ENCODE measurements around the gene ACYP1.
A peak's percentile ranks its signal among the peaks of the same experiment; 100 is the strongest.

ACYP1 gene

GRCh38 chr14:75022655-75023054 lies 41.2 kb downstream of the ACYP1 start:
- TF ChIP-seq CTCF (IDR thresholded peaks at IDR 0.05; ENCODE audit: low read depth, low read length), result peak; percentile 45
- TF ChIP-seq MYC (IDR thresholded peaks at IDR 0.05; ENCODE audit: low read depth, low read length), result no peak
- peak; percentile 28 for DNase-seq (ENCODE audit: low read depth)
- no peak overlapping the region for H3K4me3 ChIP-seq (ENCODE audit: low read depth, low read length)

DNA sequence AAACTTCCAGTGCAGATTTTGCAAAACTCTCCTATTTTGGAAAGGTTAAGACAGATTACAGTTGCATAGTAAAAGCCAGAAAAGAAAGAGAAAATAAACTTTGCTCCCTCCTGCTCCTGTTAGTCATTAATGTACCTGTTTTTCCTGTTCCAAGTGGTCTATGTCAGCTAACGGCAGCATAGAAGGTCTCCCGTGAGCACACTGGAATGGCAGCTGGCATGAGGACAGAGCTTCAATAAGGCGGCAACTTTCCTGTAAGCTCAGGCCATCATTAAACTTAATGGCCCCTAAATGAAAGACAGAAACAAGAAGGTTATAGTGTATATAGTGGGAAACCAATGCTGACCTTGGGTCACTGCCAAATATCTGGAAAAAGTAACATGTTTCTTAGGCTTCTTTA lies 45.1 kb downstream of the ACYP1 start:
- TF ChIP-seq MYC (IDR thresholded peaks at IDR 0.05; ENCODE audit: low read depth, low read length) (no peak), MAX (IDR thresholded peaks at IDR 0.05; ENCODE audit: low read depth, low read length) (no peak), CTCF (IDR thresholded peaks at IDR 0.05; ENCODE audit: low read depth, low read length) (no peak), POLR2A (IDR thresholded peaks at IDR 0.05; ENCODE audit: extremely low read depth, insufficient read length) (no peak)
- H3K4me3 ChIP-seq (ENCODE audit: low read depth, low read length), result no peak overlapping the region
- DNase-seq (ENCODE audit: low read depth), result no peak

DNA sequence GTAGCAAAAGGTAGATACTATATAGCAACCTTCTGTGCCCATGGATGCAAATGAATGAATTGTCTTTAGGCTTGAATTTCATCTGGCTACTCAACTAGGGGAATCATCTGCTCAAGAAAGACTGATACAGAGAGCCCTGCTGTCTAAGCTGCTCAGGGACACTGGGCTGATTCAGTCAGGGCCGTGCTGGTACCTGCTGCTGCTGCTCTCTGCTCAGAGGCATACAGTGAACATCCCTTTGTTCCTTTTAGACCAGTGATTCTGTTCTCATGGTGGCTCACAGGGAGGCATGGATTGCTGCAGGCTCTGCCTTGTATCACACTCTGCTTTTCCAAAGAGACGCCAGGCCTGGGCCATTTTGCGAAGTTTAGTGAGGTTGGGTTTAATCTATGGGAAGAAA lies 47.0 kb downstream of the ACYP1 start:
- no peak for DNase-seq (ENCODE audit: low read depth)
- TF ChIP-seq MYC (IDR thresholded peaks at IDR 0.05; ENCODE audit: low read depth, low read length) (no peak), POLR2A (IDR thresholded peaks at IDR 0.05; ENCODE audit: extremely low read depth, insufficient read length) (no peak), CTCF (IDR thresholded peaks at IDR 0.05; ENCODE audit: low read depth, low read length) (no peak), MAX (IDR thresholded peaks at IDR 0.05; ENCODE audit: low read depth, low read length) (no peak)

DNA sequence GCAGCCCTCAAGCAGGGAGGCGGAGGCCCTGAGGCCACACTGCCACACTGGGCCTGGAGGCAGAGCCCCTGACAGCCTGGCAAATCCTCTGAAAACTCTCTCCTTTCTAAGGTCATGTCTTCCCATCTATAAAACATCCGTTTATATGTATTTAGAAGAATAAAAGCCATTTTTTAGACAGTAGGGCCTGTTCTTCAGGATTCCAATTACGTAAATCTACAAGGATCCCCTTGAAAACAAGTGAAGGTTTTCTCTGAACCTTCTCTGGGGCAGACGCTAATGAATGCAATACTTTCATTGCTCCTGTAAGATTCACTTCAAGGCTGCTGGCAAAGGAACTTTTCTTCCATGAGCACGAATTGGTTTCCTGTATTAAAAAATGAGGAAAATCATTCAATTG lies 48.3 kb downstream of the ACYP1 start:
- H3K4me3 ChIP-seq (ENCODE audit: low read depth, low read length), result no peak overlapping the region
- no peak for DNase-seq (ENCODE audit: low read depth)
- TF ChIP-seq MAX (IDR thresholded peaks at IDR 0.05; ENCODE audit: low read depth, low read length), result no peak
- no peak for TF ChIP-seq POLR2A (IDR thresholded peaks at IDR 0.05; ENCODE audit: extremely low read depth, insufficient read length)
- no peak for TF ChIP-seq MYC (IDR thresholded peaks at IDR 0.05; ENCODE audit: low read depth, low read length)

More for the DNA sequence above, 47.0 kb downstream of the ACYP1 start:
- H3K4me3 ChIP-seq (ENCODE audit: low read depth, low read length), result no peak overlapping the region

DNA sequence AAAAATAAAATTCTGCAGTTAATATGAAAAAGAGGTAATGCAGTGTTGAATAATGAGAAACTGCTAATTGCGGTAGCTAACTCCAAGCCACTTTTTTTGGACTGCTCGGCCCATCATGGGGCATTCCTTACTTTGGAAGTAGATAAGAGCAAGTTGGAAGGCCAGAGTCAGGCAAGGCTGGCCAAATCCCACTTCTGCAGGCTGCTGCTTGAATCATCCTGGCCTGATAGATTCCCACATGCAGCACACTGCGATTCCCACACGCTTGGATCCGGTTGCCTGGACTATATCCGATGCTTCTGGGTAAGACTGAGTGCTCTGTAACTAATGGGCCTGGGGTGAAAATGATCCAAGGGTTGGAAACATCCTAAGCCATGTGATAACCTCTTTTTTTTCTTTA lies 50.5 kb downstream of the ACYP1 start:
- no peak for TF ChIP-seq CTCF (IDR thresholded peaks at IDR 0.05; ENCODE audit: low read depth, low read length)
- TF ChIP-seq MYC (IDR thresholded peaks at IDR 0.05; ENCODE audit: low read depth, low read length), result no peak
- TF ChIP-seq POLR2A (IDR thresholded peaks at IDR 0.05; ENCODE audit: extremely low read depth, insufficient read length), result no peak
- TF ChIP-seq MAX (IDR thresholded peaks at IDR 0.05; ENCODE audit: low read depth, low read length), result no peak
- H3K4me3 ChIP-seq (ENCODE audit: low read depth, low read length), result no peak overlapping the region
- DNase-seq (ENCODE audit: low read depth), result no peak

DNA sequence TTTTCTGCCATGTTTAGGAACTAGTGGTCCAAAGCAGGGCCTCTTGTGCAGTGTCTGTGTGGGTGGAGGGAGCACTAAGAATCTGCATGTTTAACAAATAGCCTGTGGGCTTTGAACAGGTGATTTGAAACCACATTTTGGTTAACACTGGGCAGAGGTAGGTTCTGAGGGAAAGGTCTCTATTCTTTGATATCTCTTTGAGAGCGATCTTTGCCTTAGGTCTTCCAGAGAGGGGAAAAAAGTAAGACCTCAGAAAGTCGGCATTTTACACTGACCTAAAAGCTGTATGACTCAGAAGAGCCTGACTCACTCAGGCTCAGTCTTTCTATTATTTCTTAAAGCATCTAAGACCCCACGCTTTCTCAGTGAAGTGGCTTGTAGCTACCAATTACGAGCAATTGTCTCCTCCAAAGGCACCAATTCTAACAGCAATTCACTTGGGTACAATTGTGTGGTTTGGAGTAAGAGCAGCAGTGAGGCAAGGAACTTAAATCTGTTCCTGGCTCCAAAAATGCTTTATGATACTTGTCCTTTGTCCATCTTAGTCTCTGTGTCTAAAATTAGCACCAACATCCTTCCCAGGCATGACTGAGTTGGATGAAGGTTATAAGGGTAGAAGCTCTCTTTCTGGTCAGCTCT lies 52.3 kb downstream of the ACYP1 start:
- peak; percentile 4 for DNase-seq (ENCODE audit: low read depth)
- TF ChIP-seq MAX (IDR thresholded peaks at IDR 0.05; ENCODE audit: low read depth, low read length) (no peak), MYC (IDR thresholded peaks at IDR 0.05; ENCODE audit: low read depth, low read length) (no peak), CTCF (IDR thresholded peaks at IDR 0.05; ENCODE audit: low read depth, low read length) (no peak), POLR2A (IDR thresholded peaks at IDR 0.05; ENCODE audit: extremely low read depth, insufficient read length) (no peak)
- no peak overlapping the region for H3K4me3 ChIP-seq (ENCODE audit: low read depth, low read length)
